Sigmoid colon (tissue), 3 donors: ENCODE data around the gene CMSS1.

Source experiments
- POLR2A ChIP-seq, 2 donors: fragments of 450-650 bp; IDR thresholded peaks; one replicate each; pipeline ENCODE4 v1.6.1; 2016; ENCODE audit warnings: antibody characterized with exemption in 2 of 2, mild to moderate bottlenecking in 2 of 2, moderate library complexity in 2 of 2
- TF ChIP-seq, protein P1 (sequence below), 4 experiments: fragments of 450-650 bp in 3 of 4; fragments of 200-600 bp in 1 of 4; IDR thresholded peaks; one replicate each; pipeline ENCODE4 v1.5.1; 2016 to 2019; ENCODE audit warnings: antibody characterized with exemption in 4 of 4, mild to moderate bottlenecking in 3 of 4, moderate library complexity in 2 of 4

DNA sequence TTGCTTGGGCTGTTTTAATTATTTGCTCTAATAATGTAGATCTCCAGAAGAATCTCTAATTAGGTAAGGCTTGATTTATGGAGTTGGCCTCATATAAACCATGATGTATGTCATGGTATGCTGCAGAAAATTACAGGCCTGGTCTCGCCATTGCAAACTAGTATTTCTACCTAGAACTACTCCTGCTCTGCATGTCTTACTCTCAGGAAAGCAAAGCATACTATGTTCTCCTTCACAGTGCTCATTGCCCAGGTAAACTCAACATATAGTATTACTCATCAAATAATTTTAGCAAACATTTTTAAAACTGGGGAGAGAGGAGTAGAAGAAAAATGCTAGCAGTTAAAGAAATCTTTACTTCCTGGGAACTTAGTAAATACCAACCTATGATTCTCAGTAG, 205.9 kb downstream of the CMSS1 start:
- TF ChIP-seq, protein P1, sequence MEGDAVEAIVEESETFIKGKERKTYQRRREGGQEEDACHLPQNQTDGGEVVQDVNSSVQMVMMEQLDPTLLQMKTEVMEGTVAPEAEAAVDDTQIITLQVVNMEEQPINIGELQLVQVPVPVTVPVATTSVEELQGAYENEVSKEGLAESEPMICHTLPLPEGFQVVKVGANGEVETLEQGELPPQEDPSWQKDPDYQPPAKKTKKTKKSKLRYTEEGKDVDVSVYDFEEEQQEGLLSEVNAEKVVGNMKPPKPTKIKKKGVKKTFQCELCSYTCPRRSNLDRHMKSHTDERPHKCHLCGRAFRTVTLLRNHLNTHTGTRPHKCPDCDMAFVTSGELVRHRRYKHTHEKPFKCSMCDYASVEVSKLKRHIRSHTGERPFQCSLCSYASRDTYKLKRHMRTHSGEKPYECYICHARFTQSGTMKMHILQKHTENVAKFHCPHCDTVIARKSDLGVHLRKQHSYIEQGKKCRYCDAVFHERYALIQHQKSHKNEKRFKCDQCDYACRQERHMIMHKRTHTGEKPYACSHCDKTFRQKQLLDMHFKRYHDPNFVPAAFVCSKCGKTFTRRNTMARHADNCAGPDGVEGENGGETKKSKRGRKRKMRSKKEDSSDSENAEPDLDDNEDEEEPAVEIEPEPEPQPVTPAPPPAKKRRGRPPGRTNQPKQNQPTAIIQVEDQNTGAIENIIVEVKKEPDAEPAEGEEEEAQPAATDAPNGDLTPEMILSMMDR (IDR thresholded peaks at IDR 0.05) = no peak
- TF ChIP-seq POLR2A (IDR thresholded peaks at IDR 0.05) = no peak
